Coronary artery (tissue), 2 donors: ENCODE measurements around the gene DOCK10.

Source experiments
- DNase-seq: peaks from one replicate; pipeline ENCODE4 v3.0.0-alpha.2; 2017; ENCODE audit warnings: low spot score
- H3K27ac ChIP-seq, 2 donors: fragments of 200-600 bp; sonication (generic); one replicate each; pipeline ENCODE4 v1.5.1; 2016 to 2019
- H3K4me3 ChIP-seq: fragments of 200-600 bp; sonication (generic); 2 replicates; pipeline ENCODE4 v1.5.1; 2016; ENCODE audit warnings: mild to moderate bottlenecking, moderate library complexity
- TF ChIP-seq, protein P1 (sequence below): fragments of 200-600 bp; sonication (generic); IDR thresholded peaks from one replicate; pipeline ENCODE4 v1.5.1; 2019; ENCODE audit warnings: antibody characterized with exemption

DOCK10 gene

DNA sequence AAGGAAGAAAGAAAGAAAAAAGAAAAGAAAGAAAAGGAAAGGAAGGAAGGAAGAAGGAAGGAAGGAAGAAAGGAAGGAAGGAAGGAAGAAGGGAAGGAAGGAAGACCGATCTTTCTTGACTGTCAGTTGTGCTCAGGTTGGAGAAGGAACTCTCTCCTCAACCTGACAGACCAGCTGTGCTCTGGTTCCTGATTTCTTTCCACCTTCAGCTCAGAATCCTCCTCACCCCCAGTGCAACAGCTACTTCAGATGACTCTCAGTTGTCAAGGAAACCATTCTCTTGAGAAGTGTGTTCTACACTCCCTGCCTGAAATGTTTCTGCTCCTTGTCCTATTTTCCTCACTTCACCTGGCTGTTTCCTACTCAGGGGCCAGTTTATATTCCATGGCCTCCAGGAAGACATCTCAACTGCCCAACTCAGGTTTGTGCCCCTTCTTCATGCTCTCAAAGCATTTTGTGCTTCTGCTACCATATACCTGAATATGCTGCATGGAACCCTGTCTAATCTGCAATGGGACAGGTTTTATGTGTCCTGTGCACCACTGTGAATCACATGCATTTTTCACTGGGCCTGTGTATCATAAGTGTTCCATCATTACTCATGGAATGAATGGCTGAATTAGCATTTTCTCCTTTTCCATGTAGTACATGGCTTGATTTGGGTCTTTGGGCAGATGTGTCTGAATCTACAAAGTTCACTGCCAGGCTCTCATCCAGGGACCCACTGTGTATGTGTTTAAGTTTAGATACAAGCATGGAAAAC, 32.8 kb upstream of the DOCK10 start:
- no peak for DNase-seq
- TF ChIP-seq, protein P1, sequence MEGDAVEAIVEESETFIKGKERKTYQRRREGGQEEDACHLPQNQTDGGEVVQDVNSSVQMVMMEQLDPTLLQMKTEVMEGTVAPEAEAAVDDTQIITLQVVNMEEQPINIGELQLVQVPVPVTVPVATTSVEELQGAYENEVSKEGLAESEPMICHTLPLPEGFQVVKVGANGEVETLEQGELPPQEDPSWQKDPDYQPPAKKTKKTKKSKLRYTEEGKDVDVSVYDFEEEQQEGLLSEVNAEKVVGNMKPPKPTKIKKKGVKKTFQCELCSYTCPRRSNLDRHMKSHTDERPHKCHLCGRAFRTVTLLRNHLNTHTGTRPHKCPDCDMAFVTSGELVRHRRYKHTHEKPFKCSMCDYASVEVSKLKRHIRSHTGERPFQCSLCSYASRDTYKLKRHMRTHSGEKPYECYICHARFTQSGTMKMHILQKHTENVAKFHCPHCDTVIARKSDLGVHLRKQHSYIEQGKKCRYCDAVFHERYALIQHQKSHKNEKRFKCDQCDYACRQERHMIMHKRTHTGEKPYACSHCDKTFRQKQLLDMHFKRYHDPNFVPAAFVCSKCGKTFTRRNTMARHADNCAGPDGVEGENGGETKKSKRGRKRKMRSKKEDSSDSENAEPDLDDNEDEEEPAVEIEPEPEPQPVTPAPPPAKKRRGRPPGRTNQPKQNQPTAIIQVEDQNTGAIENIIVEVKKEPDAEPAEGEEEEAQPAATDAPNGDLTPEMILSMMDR, result no peak
- Histone ChIP-seq H3K27ac (no peak overlapping the region), H3K4me3 (no peak overlapping the region)

DNA sequence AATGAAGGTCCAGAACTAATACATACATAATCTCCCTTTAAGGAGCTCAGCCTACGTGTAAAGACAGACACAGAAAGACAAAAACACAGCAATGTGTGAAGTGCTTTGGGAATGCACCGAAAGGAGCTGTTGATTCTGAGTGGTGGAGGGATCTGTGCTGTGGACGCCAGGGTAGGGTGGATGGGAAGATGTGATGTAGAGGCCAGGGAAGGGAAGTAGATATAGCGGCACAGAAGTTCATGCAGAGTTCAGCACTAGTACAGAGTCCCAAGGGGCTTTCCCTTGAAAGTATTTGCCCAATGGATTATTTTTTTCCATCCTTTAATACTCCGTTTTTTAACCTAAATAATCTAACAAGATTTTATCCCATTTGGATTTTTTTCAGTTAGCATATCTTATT, 32.1 kb upstream of the DOCK10 start:
- H3K4me3 ChIP-seq, result no peak overlapping the region
- TF ChIP-seq, protein P1, result no peak
- H3K27ac ChIP-seq, result no peak overlapping the region
- DNase-seq, result no peak

DNA sequence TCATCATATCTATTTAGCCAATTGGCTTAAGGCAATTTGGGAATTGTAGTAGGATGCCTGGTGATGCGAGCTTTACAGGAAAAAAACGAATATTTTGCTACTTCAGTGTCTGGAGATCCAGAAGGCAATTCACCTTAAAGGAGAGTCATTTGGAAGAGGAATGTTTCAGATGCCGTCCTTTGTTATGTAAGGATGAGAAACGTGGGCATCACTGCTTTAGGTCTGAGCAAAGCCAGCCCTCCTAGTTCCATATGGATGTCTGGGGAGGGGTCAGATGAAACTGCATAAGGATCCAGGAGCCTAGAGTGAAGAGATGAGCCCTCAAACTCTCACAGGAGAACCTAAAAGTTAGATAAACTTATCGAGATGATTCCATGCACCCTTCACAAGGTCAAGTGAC, 30.9 kb upstream of the DOCK10 start:
- H3K4me3 ChIP-seq, result no peak overlapping the region

DNA sequence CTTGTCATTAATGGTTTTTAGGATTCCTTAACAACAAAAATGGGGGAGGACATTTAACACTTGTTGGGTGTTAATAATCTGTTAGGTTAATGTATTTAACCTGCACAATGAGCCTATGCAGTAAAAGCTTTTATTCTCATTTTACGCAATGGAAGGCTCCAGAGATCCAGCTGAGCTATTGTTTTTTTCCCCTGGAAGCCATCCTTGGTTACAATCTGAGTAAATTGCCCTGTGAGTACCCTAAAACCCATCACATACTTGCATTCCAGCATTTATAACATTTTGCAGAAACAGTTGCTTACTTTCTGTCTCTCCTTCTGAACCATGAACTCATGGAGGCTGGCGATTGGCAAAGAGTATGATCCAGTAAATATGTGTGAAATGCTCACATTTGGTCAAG, 30.2 kb upstream of the DOCK10 start:
- Histone ChIP-seq H3K4me3 (no peak overlapping the region), H3K27ac (no peak overlapping the region)
- DNase-seq, result no peak
- TF ChIP-seq, protein P1, result no peak

More for the DNA sequence above, 30.9 kb upstream of the DOCK10 start:
- H3K27ac ChIP-seq, result no peak overlapping the region
- TF ChIP-seq, protein P1, result no peak
- DNase-seq, result no peak

DNA sequence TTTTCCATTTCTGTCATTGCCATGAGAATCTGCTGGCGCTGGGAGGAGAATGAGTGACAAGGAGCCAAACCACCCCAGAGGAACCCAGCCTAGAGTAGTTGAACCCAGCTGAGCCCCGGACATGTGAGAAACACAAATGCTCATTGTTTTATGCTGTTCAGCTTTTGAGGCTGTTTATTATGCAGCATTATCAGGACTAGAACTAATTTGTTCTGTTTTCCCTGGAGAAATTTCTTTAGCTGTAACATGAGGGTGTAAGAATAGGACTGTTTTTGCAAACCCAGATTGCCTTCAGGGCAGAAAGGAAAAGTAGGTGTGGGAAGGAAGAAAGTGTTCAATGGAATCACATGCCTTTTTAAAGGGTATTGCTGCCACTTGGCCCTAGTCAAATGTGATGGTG, 28.5 kb upstream of the DOCK10 start:
- H3K4me3 ChIP-seq, result no peak overlapping the region
- TF ChIP-seq, protein P1, result no peak
- DNase-seq, result no peak
- no peak overlapping the region for H3K27ac ChIP-seq

DNA sequence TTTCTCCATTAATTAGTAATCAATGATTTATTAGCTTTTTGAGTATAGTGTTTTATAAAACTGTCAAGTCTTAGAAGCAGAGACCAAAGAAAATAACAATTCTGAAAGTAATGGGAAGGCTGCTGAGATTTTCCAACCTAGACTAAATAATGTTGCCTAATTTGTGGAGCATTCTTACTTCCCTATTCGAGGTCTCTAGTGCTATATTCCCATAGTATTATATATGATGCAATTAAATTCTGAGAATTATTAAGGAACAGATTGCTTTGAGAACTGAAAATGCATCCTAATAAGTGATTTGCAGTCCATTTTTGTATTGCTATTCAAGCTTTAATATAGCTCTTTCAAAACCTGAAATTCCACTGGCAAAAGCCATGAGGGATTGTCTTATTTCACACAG, 27.7 kb upstream of the DOCK10 start:
- no peak for DNase-seq
- Histone ChIP-seq H3K27ac (no peak overlapping the region), H3K4me3 (no peak overlapping the region)
- TF ChIP-seq, protein P1, result no peak

DNA sequence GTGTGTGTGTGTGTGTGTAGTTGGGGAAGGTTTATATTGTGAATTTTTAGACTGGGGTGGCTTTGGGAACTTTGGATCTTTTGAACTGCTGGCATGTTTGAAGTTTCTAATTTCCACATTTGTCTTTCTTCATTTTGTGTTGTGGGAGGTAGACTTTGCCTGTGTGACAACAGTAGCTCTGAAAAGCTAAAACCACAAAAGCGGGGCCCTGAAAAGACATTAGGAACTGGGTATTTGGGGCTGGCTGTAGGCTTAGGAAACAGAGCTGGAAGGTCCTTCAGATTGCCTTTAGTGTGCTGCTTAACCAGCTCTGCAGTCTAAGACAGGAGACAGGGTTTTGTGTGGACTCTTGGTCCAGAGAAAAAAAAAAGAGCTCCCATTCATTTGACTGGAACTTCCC, 27.2 kb upstream of the DOCK10 start:
- TF ChIP-seq, protein P1, result no peak
- Histone ChIP-seq H3K4me3 (no peak overlapping the region), H3K27ac (no peak overlapping the region)
- no peak for DNase-seq
